GM23338 (cell line): ENCODE data around the gene USP2.

Experiments
- CREB1 ChIP-seq: fragments of 250-450 bp; sonication (Bioruptor Pico); IDR thresholded peaks from 2 replicates; pipeline ENCODE4 v1.5.0; 2020; ENCODE audit warnings: low read depth, mild to moderate bottlenecking, moderate library complexity
- EZH2 ChIP-seq: fragments of 200-600 bp; sonication (generic); IDR thresholded peaks from one replicate; pipeline ENCODE4 v1.8.0; 2017; ENCODE audit warnings: antibody characterized with exemption, mild to moderate bottlenecking, low read depth; ENCODE audit not compliant: unreplicated experiment
- EZH2phosphoT487 ChIP-seq: fragments of 200-600 bp; sonication (generic); IDR thresholded peaks from one replicate; pipeline ENCODE4 v1.8.1; 2018; ENCODE audit warnings: antibody characterized with exemption; ENCODE audit not compliant: unreplicated experiment
- POLR2AphosphoS5 ChIP-seq: IDR thresholded peaks from 2 replicates; pipeline ENCODE4 v1.6.1; 2016; ENCODE audit warnings: antibody characterized with exemption, low read depth
- ZNF462 ChIP-seq: fragments of 250-450 bp; sonication (Bioruptor Pico); IDR thresholded peaks from 2 replicates; pipeline ENCODE4 v1.5.0; 2020; ENCODE audit warnings: mild to moderate bottlenecking, moderate library complexity
- TF ChIP-seq, protein P1 (sequence below), 2 experiments: fragments of 200-600 bp in 1 of 2; sonication (generic) in 1 of 2; conservative IDR thresholded peaks; 2 replicates each; pipeline versions ENCODE4 v1.5.1 to v1.6.1; 2016 to 2017; ENCODE audit warnings: antibody characterized with exemption in 2 of 2, low read depth in 2 of 2, mild to moderate bottlenecking in 2 of 2, moderate library complexity in 1 of 2
- TF ChIP-seq, protein P2 (sequence below): IDR thresholded peaks from one replicate; pipeline ENCODE4 v1.6.1; 2018; ENCODE audit warnings: antibody characterized with exemption; ENCODE audit not compliant: unreplicated experiment

DNA sequence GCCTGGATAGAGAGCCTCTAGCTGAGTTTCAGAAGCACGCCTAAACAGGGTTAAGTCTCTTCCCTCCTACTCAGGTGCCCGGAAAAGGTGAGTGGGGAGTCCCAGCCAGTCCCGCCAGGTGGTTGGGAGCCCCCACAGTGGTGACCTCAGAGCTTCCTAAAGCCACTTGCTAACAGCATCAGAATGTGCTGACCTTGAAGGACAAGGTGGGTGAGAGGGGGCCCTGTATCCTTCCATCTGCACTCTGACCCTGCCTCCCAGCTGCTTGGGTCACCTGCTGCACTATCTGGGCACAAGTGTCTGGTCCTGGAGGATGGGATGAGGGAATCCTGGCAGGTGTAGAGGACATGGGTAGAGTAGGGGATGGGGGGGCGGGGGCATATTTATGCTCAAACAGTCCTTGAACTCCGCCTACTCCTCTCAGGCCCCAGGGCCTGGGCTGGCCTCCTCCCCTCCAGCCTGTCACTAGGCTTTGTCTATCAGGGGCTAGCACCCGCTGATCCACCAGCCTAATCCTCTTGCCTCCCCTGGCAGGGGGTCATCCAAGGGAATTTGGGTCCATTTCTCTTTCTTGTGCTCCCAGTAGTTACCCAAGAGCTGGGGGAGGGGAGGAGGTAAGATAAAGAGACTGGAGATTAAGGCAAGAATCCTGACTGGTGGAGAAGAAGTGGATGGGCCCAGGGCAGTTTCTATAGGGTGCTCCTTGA, 3.4 kb downstream of the USP2 start:
- TF ChIP-seq, protein P1, sequence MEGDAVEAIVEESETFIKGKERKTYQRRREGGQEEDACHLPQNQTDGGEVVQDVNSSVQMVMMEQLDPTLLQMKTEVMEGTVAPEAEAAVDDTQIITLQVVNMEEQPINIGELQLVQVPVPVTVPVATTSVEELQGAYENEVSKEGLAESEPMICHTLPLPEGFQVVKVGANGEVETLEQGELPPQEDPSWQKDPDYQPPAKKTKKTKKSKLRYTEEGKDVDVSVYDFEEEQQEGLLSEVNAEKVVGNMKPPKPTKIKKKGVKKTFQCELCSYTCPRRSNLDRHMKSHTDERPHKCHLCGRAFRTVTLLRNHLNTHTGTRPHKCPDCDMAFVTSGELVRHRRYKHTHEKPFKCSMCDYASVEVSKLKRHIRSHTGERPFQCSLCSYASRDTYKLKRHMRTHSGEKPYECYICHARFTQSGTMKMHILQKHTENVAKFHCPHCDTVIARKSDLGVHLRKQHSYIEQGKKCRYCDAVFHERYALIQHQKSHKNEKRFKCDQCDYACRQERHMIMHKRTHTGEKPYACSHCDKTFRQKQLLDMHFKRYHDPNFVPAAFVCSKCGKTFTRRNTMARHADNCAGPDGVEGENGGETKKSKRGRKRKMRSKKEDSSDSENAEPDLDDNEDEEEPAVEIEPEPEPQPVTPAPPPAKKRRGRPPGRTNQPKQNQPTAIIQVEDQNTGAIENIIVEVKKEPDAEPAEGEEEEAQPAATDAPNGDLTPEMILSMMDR (conservative IDR thresholded peaks at IDR 0.05; ENCODE audit: low read depth in 2 of 2), result no peak
- TF ChIP-seq POLR2AphosphoS5, result no peak
- TF ChIP-seq EZH2, result no peak
- TF ChIP-seq, protein P2, sequence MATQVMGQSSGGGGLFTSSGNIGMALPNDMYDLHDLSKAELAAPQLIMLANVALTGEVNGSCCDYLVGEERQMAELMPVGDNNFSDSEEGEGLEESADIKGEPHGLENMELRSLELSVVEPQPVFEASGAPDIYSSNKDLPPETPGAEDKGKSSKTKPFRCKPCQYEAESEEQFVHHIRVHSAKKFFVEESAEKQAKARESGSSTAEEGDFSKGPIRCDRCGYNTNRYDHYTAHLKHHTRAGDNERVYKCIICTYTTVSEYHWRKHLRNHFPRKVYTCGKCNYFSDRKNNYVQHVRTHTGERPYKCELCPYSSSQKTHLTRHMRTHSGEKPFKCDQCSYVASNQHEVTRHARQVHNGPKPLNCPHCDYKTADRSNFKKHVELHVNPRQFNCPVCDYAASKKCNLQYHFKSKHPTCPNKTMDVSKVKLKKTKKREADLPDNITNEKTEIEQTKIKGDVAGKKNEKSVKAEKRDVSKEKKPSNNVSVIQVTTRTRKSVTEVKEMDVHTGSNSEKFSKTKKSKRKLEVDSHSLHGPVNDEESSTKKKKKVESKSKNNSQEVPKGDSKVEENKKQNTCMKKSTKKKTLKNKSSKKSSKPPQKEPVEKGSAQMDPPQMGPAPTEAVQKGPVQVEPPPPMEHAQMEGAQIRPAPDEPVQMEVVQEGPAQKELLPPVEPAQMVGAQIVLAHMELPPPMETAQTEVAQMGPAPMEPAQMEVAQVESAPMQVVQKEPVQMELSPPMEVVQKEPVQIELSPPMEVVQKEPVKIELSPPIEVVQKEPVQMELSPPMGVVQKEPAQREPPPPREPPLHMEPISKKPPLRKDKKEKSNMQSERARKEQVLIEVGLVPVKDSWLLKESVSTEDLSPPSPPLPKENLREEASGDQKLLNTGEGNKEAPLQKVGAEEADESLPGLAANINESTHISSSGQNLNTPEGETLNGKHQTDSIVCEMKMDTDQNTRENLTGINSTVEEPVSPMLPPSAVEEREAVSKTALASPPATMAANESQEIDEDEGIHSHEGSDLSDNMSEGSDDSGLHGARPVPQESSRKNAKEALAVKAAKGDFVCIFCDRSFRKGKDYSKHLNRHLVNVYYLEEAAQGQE, result no peak
- no peak for TF ChIP-seq CREB1 (CRISPR knock-in tag)
- TF ChIP-seq EZH2phosphoT487, result no peak
- no peak for TF ChIP-seq ZNF462 (CRISPR knock-in tag)
